GM23338 (cell line): ENCODE results near the gene TAS2R40. TPM values are rescaled to one million over a fixed set of nuclear protein-coding genes. Genes with fewer than 3 reads are reported as not detected.
A peak's percentile ranks its signal among the peaks of the same experiment; 100 is the strongest.

ENCODE experiments used
- ATAC-seq: fragments of 200-7000 bp; cut with Tn5 transposase; 3 replicates; pipeline ENCODE4 v1.9.1; 2020
- DNase-seq: peaks from one replicate; pipeline ENCODE4 v3.0.0-alpha.2; 2015; ENCODE audit warnings: low spot score
- H2AFZ ChIP-seq: fragments of 200-600 bp; sonication (generic); 2 replicates; pipeline ENCODE4 v1.8.0; 2016; ENCODE audit warnings: antibody characterized with exemption, mild to moderate bottlenecking, moderate library complexity
- H3F3A ChIP-seq: fragments of 200-600 bp; sonication (generic); replicated peaks from 2 replicates; pipeline ENCODE4 v1.8.0; 2017; ENCODE audit warnings: antibody characterized with exemption, mixed run types, low read depth
- H3K27ac ChIP-seq: fragments of 200-600 bp; sonication (generic); 2 replicates; pipeline ENCODE4 v1.6.1; 2016; ENCODE audit warnings: low read depth
- H3K27me3 ChIP-seq: fragments of 200-600 bp; sonication (generic); 2 replicates; pipeline ENCODE4 v1.8.0; 2016; ENCODE audit warnings: mild to moderate bottlenecking, mixed run types, moderate library complexity; ENCODE audit not compliant: insufficient read depth
- H3K36me3 ChIP-seq: fragments of 200-600 bp; sonication (generic); 2 replicates; pipeline ENCODE4 v1.8.0; 2016; ENCODE audit warnings: mild to moderate bottlenecking; ENCODE audit not compliant: insufficient read depth
- H3K4me1 ChIP-seq: fragments of 200-600 bp; sonication (generic); 2 replicates; pipeline ENCODE4 v1.8.0; 2016; ENCODE audit warnings: mild to moderate bottlenecking, moderate library complexity; ENCODE audit not compliant: insufficient read depth
- H3K4me2 ChIP-seq: fragments of 200-600 bp; sonication (generic); 2 replicates; pipeline ENCODE4 v1.7.1; 2017; ENCODE audit warnings: mixed run types
- H3K4me3 ChIP-seq: fragments of 200-600 bp; sonication (generic); 2 replicates; pipeline ENCODE4 v1.6.1; 2016; ENCODE audit warnings: mixed run types
- H3K79me2 ChIP-seq: fragments of 200-600 bp; sonication (generic); replicated peaks from 2 replicates; pipeline ENCODE4 v1.8.0; 2017; ENCODE audit warnings: mild to moderate bottlenecking; ENCODE audit not compliant: insufficient read depth
- H3K9me2 ChIP-seq: fragments of 200-600 bp; sonication (generic); 2 replicates; pipeline ENCODE4 v1.8.0; 2017; ENCODE audit not compliant: insufficient read depth
- H4K20me1 ChIP-seq: fragments of 200-600 bp; sonication (generic); replicated peaks from 2 replicates; pipeline ENCODE4 v1.8.0; 2017; ENCODE audit warnings: mild to moderate bottlenecking; ENCODE audit not compliant: insufficient read depth
- H3K27ac Mint-ChIP-seq: 2 replicates; pipeline ENCODE4 v1.8.0; 2020; ENCODE audit warnings: inconsistent platforms, mild to moderate bottlenecking, moderate library complexity, mixed read lengths
- H3K27me3 Mint-ChIP-seq: 3 replicates; pipeline ENCODE4 v1.8.0; 2022; ENCODE audit warnings: low read depth, mild to moderate bottlenecking, moderate library complexity, mixed read lengths, inconsistent platforms; ENCODE audit not compliant: insufficient read depth, poor library complexity
- H3K36me3 Mint-ChIP-seq: 3 replicates; pipeline ENCODE4 v1.8.0; 2021; ENCODE audit warnings: low read depth, mild to moderate bottlenecking, inconsistent platforms, moderate library complexity, mixed read lengths
- H3K4me1 Mint-ChIP-seq: 3 replicates; pipeline ENCODE4 v1.8.0; 2020; ENCODE audit warnings: mild to moderate bottlenecking, inconsistent platforms, mixed read lengths
- H3K4me3 Mint-ChIP-seq: 3 replicates; pipeline ENCODE4 v1.8.0; 2021; ENCODE audit warnings: moderate library complexity, mild to moderate bottlenecking, inconsistent platforms, mixed read lengths
- H3K9me3 Mint-ChIP-seq: 3 replicates; pipeline ENCODE4 v1.8.0; 2020; ENCODE audit warnings: moderate library complexity, mild to moderate bottlenecking, inconsistent platforms, mixed read lengths
- CREB1 ChIP-seq: fragments of 250-450 bp; sonication (Bioruptor Pico); IDR thresholded peaks from 2 replicates; pipeline ENCODE4 v1.5.0; 2020; ENCODE audit warnings: low read depth, mild to moderate bottlenecking, moderate library complexity
- EZH2 ChIP-seq: fragments of 200-600 bp; sonication (generic); IDR thresholded peaks from one replicate; pipeline ENCODE4 v1.8.0; 2017; ENCODE audit warnings: antibody characterized with exemption, mild to moderate bottlenecking, low read depth; ENCODE audit not compliant: unreplicated experiment
- EZH2phosphoT487 ChIP-seq: fragments of 200-600 bp; sonication (generic); IDR thresholded peaks from one replicate; pipeline ENCODE4 v1.8.1; 2018; ENCODE audit warnings: antibody characterized with exemption; ENCODE audit not compliant: unreplicated experiment
- JUNB ChIP-seq: IDR thresholded peaks from one replicate; pipeline ENCODE4 v1.6.1; 2016; ENCODE audit warnings: antibody characterized with exemption; ENCODE audit not compliant: unreplicated experiment
- NANOG ChIP-seq: IDR thresholded peaks from 2 replicates; pipeline ENCODE4 v1.6.1; 2016; ENCODE audit warnings: antibody characterized with exemption, borderline replicate concordance
- POLR2AphosphoS5 ChIP-seq: IDR thresholded peaks from 2 replicates; pipeline ENCODE4 v1.6.1; 2016; ENCODE audit warnings: antibody characterized with exemption, low read depth
- STAT1 ChIP-seq: IDR thresholded peaks from one replicate; pipeline ENCODE4 v1.6.1; 2016; ENCODE audit warnings: antibody characterized with exemption; ENCODE audit not compliant: unreplicated experiment
- ZNF114 ChIP-seq: fragments of 250-450 bp; sonication (Bioruptor Pico); IDR thresholded peaks from 2 replicates; pipeline ENCODE4 v1.5.0; 2020; ENCODE audit warnings: mild to moderate bottlenecking, moderate library complexity
- ZNF331 ChIP-seq: fragments of 250-450 bp; sonication (Bioruptor Pico); IDR thresholded peaks from 2 replicates; pipeline ENCODE4 v1.5.0; 2020; ENCODE audit warnings: low read depth, mild to moderate bottlenecking, moderate library complexity
- polyA plus RNA-seq: library from polyadenylated mRNA; unstranded; fragments of >200 nt; fragmentation: Nextera tagmentation; extraction: Ambion mirVana; gene quantifications from 2 replicates; pipeline ENCODE4 v1.2.1, GENCODE V29; 2016
- total RNA-seq: library from RNA; depleted of rRNA; stranded (reverse); fragments of >200 nt; shearing (Covaris generic); gene quantifications from 2 replicates; pipeline ENCODE4 v1.2.3, GENCODE V29; 2014
- TF ChIP-seq, protein P1 (sequence below): IDR thresholded peaks from 2 replicates; pipeline ENCODE4 v1.6.1; 2016; ENCODE audit warnings: antibody characterized with exemption
- TF ChIP-seq, protein P2 (sequence below), 2 experiments: fragments of 200-600 bp in 1 of 2; sonication (generic) in 1 of 2; conservative IDR thresholded peaks; 2 replicates each; pipeline versions ENCODE4 v1.5.1 to v1.6.1; 2016 to 2017; ENCODE audit warnings: antibody characterized with exemption in 2 of 2, low read depth in 2 of 2, mild to moderate bottlenecking in 2 of 2, moderate library complexity in 1 of 2
- TF ChIP-seq, protein P3 (sequence below): IDR thresholded peaks from one replicate; pipeline ENCODE4 v1.6.1; 2018; ENCODE audit warnings: antibody characterized with exemption; ENCODE audit not compliant: unreplicated experiment

Gene TAS2R40
- total and polyA plus RNA-seq, 2 experiments from 2014 or later: not detected

DNA sequence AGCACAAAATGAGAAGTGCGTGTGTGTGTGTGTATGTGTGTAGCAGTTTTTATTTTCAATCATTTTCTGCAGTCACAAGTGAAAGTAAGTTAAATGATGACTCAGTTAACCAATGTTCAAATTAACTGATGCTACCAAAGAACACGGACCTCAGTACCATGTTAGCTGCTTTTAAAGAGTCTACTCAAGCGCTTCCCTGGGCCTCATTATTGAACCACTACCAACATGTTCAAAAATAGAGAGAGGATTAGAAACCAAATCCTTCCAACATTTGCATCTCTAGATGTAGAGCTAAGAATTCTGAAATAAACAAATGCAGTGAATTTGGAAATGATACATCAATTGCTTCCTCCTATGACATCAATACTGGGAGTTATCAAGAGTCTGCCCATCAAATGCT, 38.8 kb upstream of the TAS2R40 start, which contains the start of gene TAS2R39:
TSS of gene TAS2R39 (plus strand) at position 396 of the 400 bp plus-strand sequence. CDS start at position 396, 0 bp downstream.
- no peaks in the 10 kb centered on the region for H3K36me3 ChIP-seq
- H3K9me2 ChIP-seq: no peaks in the 10 kb centered on the region
- H3K4me2 ChIP-seq: no peak within 1 kb of the TSS
- no peak within 1 kb of the TSS for H3K4me3 ChIP-seq
- peaks cover 8% of the 10 kb centered on the region; the same call in 1 of the 2 replicates for H3K4me1 ChIP-seq
- no peaks in the 10 kb centered on the region for H3K27me3 ChIP-seq
- H3K27ac Mint-ChIP-seq: no peak within 1 kb of the TSS
- H3K4me3 Mint-ChIP-seq: no peak within 1 kb of the TSS
- H3K9me3 Mint-ChIP-seq: peaks cover 16% of the 10 kb centered on the region; the same call in 1 of the 3 replicates
- H3K79me2 ChIP-seq: no peaks in the 10 kb centered on the region
- no peak for TF ChIP-seq ZNF114 (CRISPR knock-in tag)
- TF ChIP-seq, protein P1, sequence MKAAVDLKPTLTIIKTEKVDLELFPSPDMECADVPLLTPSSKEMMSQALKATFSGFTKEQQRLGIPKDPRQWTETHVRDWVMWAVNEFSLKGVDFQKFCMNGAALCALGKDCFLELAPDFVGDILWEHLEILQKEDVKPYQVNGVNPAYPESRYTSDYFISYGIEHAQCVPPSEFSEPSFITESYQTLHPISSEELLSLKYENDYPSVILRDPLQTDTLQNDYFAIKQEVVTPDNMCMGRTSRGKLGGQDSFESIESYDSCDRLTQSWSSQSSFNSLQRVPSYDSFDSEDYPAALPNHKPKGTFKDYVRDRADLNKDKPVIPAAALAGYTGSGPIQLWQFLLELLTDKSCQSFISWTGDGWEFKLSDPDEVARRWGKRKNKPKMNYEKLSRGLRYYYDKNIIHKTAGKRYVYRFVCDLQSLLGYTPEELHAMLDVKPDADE: no peak
- TF ChIP-seq, protein P2, sequence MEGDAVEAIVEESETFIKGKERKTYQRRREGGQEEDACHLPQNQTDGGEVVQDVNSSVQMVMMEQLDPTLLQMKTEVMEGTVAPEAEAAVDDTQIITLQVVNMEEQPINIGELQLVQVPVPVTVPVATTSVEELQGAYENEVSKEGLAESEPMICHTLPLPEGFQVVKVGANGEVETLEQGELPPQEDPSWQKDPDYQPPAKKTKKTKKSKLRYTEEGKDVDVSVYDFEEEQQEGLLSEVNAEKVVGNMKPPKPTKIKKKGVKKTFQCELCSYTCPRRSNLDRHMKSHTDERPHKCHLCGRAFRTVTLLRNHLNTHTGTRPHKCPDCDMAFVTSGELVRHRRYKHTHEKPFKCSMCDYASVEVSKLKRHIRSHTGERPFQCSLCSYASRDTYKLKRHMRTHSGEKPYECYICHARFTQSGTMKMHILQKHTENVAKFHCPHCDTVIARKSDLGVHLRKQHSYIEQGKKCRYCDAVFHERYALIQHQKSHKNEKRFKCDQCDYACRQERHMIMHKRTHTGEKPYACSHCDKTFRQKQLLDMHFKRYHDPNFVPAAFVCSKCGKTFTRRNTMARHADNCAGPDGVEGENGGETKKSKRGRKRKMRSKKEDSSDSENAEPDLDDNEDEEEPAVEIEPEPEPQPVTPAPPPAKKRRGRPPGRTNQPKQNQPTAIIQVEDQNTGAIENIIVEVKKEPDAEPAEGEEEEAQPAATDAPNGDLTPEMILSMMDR (conservative IDR thresholded peaks at IDR 0.05; ENCODE audit: low read depth in 2 of 2): no peak
- TF ChIP-seq EZH2phosphoT487: no peak
- TF ChIP-seq JUNB: no peak
- TF ChIP-seq CREB1 (CRISPR knock-in tag): no peak
- no peak for DNase-seq
- H3K27ac ChIP-seq: no peak within 1 kb of the TSS
- peaks cover 8% of the 10 kb centered on the region; the same call in 2 of the 3 replicates for H3K4me1 Mint-ChIP-seq
- no peak for ATAC-seq
- H2AFZ ChIP-seq: no peak within 1 kb of the TSS; the same call in 1 of the 2 replicates
- no peaks in the 10 kb centered on the region for H4K20me1 ChIP-seq
- H3F3A ChIP-seq: no peaks in the 10 kb centered on the region
- no peaks in the 10 kb centered on the region for H3K36me3 Mint-ChIP-seq
- no peaks in the 10 kb centered on the region for H3K27me3 Mint-ChIP-seq

DNA sequence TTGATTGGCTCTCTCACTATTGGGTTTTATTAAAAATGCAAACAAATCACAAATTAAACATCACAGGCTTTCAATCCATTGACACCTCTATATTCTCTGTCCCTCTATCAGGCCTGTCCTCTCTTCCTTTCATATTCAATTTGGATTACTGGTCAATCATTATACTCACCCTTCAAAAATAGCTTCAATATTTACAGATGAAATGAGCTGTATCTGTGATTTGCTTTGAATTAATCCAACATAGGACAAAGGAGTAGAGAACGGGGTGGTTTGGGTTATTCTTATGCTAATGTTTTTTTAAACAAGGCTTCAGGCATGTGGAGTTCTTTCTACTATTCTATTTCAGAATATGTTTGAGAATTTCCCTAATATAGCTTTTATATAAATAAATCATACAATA, 36.3 kb upstream of the TAS2R40 start:
- H3K4me3 Mint-ChIP-seq: no peak overlapping the region
- no peak for TF ChIP-seq CREB1 (CRISPR knock-in tag)
- no peak for TF ChIP-seq EZH2phosphoT487
- TF ChIP-seq STAT1: no peak
- no peak for TF ChIP-seq POLR2AphosphoS5
- no peak for TF ChIP-seq ZNF114 (CRISPR knock-in tag)
- no peak for TF ChIP-seq ZNF331
- TF ChIP-seq, protein P1: no peak
- no peak for TF ChIP-seq EZH2
- TF ChIP-seq JUNB: no peak
- TF ChIP-seq, protein P3, sequence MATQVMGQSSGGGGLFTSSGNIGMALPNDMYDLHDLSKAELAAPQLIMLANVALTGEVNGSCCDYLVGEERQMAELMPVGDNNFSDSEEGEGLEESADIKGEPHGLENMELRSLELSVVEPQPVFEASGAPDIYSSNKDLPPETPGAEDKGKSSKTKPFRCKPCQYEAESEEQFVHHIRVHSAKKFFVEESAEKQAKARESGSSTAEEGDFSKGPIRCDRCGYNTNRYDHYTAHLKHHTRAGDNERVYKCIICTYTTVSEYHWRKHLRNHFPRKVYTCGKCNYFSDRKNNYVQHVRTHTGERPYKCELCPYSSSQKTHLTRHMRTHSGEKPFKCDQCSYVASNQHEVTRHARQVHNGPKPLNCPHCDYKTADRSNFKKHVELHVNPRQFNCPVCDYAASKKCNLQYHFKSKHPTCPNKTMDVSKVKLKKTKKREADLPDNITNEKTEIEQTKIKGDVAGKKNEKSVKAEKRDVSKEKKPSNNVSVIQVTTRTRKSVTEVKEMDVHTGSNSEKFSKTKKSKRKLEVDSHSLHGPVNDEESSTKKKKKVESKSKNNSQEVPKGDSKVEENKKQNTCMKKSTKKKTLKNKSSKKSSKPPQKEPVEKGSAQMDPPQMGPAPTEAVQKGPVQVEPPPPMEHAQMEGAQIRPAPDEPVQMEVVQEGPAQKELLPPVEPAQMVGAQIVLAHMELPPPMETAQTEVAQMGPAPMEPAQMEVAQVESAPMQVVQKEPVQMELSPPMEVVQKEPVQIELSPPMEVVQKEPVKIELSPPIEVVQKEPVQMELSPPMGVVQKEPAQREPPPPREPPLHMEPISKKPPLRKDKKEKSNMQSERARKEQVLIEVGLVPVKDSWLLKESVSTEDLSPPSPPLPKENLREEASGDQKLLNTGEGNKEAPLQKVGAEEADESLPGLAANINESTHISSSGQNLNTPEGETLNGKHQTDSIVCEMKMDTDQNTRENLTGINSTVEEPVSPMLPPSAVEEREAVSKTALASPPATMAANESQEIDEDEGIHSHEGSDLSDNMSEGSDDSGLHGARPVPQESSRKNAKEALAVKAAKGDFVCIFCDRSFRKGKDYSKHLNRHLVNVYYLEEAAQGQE: no peak
- TF ChIP-seq, protein P2 (conservative IDR thresholded peaks at IDR 0.05; ENCODE audit: low read depth in 2 of 2): no peak
- TF ChIP-seq NANOG: no peak

More for the DNA sequence above, 36.3 kb upstream of the TAS2R40 start:
- Histone ChIP-seq H3K4me1 (peaks cover 15% of the 10 kb centered on the region; the same call in 1 of the 2 replicates), H3K4me2 (no peak overlapping the region), H3K4me3 (no peak overlapping the region), H3K9me2 (no peaks in the 10 kb centered on the region), H2AFZ (no peak overlapping the region), H3K79me2 (no peaks in the 10 kb centered on the region), H3K27me3 (no peaks in the 10 kb centered on the region), H3K27ac (no peak overlapping the region), H3K36me3 (no peaks in the 10 kb centered on the region), H3F3A (no peaks in the 10 kb centered on the region), H4K20me1 (no peaks in the 10 kb centered on the region)
- Mint-ChIP-seq H3K9me3 (no peaks in the 10 kb centered on the region; the same call in 2 of the 3 replicates), H3K36me3 (no peaks in the 10 kb centered on the region), H3K4me1 (peaks cover 8% of the 10 kb centered on the region; the same call in 2 of the 3 replicates), H3K27me3 (no peaks in the 10 kb centered on the region), H3K27ac (no peak overlapping the region)
- DNase-seq (peak; percentile 5), ATAC-seq (no peak)
